GM12878 (cell line): ENCODE data around the gene CFAP61. TPM values are rescaled to one million over a fixed set of nuclear protein-coding genes. Genes with fewer than 3 reads are reported as not detected.

Source experiments
- ATAC-seq: fragments of 200-7000 bp; cut with Tn5 transposase; 3 replicates; pipeline ENCODE4 v1.9.1; 2020; ENCODE audit warnings: mild to moderate bottlenecking, moderate library complexity
- BruUV-seq: library from RNA; stranded (reverse); fragments of 400-500 nt; replicated peaks from 2 replicates; lab custom pipeline; 2021; lab: Mats Ljungman, UMichigan
- CTCF ChIA-PET: fragments of 300-600 bp; sonication (Branson Sonifier 250); formaldehyde crosslinking; extraction: SDS; loops from one replicate; lab custom pipeline; 2021; ENCODE audit warnings: inconsistent platforms; lab: Yijun Ruan, JAX
- POLR2A ChIA-PET: fragments of 350-600 bp; formaldehyde crosslinking; extraction: SDS; loops from one replicate; lab custom pipeline; 2021; ENCODE audit warnings: inconsistent platforms; lab: Charles Lee
- RAD21 ChIA-PET: fragments of 300-600 bp; sonication (Branson Sonifier 250); formaldehyde crosslinking; loops from one replicate; lab custom pipeline; 2023; ENCODE audit warnings: antibody characterized with exemption; ENCODE audit not compliant: unreplicated experiment; lab: Charles Lee
- SMC1A ChIA-PET: fragments of 300-600 bp; sonication (Branson Sonifier 250); formaldehyde crosslinking; loops from one replicate; lab custom pipeline; 2023; ENCODE audit not compliant: unreplicated experiment, uncharacterized antibody; lab: Charles Lee
- DNase-seq: peaks from one replicate; pipeline ENCODE4 v3.0.0-alpha.2; 2011; ENCODE audit warnings: low read depth, low spot score
- FAIRE-seq: peaks from 3 replicates; lab custom pipeline; 2011; peaks lifted over from hg19 to GRCh38; lab: Jason Lieb, UNC
- H2AFZ ChIP-seq: 2 replicates; pipeline ENCODE4 v1.6.0; 2011; ENCODE audit warnings: low read depth, low read length, control low read depth; ENCODE audit not compliant: control insufficient read depth
- H3K27ac ChIP-seq: 2 replicates; pipeline ENCODE4 v1.5.1; 2011; ENCODE audit warnings: control low read depth; ENCODE audit not compliant: control insufficient read depth, insufficient read depth
- H3K27me3 ChIP-seq, 2 experiments: replicated peaks in 1 of 2; 2 replicates each; pipeline versions ENCODE4 v1.6.0 to v1.6.1; 2011; ENCODE audit warnings: low read length in 1 of 2; ENCODE audit not compliant: control insufficient read depth in 2 of 2, insufficient read depth in 2 of 2
- H3K36me3 ChIP-seq, 2 experiments: 2 replicates each; pipeline ENCODE4 v1.5.1; 2011; ENCODE audit warnings: low read length in 1 of 2; ENCODE audit not compliant: control insufficient read depth in 2 of 2, insufficient read depth in 2 of 2
- H3K4me1 ChIP-seq: 2 replicates; pipeline ENCODE4 v1.6.1; 2011; ENCODE audit warnings: mild to moderate bottlenecking, low read length, moderate library complexity, mixed read lengths; ENCODE audit not compliant: control insufficient read depth, insufficient read depth
- H3K4me2 ChIP-seq: 2 replicates; pipeline ENCODE4 v1.6.0; 2011; ENCODE audit warnings: control low read depth; ENCODE audit not compliant: control insufficient read depth, insufficient read depth
- H3K4me3 ChIP-seq: fragments of 200-600 bp; sonication (generic); 2 replicates; pipeline ENCODE4 v1.5.1; 2016
- H3K79me2 ChIP-seq: 2 replicates; pipeline ENCODE4 v1.6.0; 2011; ENCODE audit warnings: low read length; ENCODE audit not compliant: control insufficient read depth, insufficient read depth
- H3K9ac ChIP-seq: 2 replicates; pipeline ENCODE4 v1.8.0; 2011; ENCODE audit warnings: low read length, control low read depth, mixed read lengths; ENCODE audit not compliant: control insufficient read depth, insufficient read depth
- H3K9me3 ChIP-seq: replicated peaks from 3 replicates; pipeline ENCODE4 v1.5.1; 2011; ENCODE audit warnings: mild to moderate bottlenecking, low read length; ENCODE audit not compliant: control insufficient read depth, insufficient read depth
- H4K20me1 ChIP-seq: 2 replicates; pipeline ENCODE4 v1.6.0; 2011; ENCODE audit not compliant: control insufficient read depth, insufficient read depth
- BACH1 ChIP-seq: fragments of 450-650 bp; IDR thresholded peaks from 2 replicates; pipeline ENCODE4 v1.6.1; 2017; ENCODE audit warnings: mild to moderate bottlenecking, borderline replicate concordance
- JUND ChIP-seq: IDR thresholded peaks from 2 replicates; pipeline ENCODE4 v1.6.1; 2012; ENCODE audit warnings: low read depth, mild to moderate bottlenecking, low read length, improper control_type of control experiment, moderate library complexity
- NR2C1 ChIP-seq: fragments of 450-650 bp; IDR thresholded peaks from 2 replicates; pipeline ENCODE4 v1.6.1; 2017; ENCODE audit warnings: antibody characterized with exemption, mild to moderate bottlenecking, moderate library complexity
- NR2F1 ChIP-seq: fragments of 450-650 bp; conservative IDR thresholded peaks from 2 replicates; pipeline ENCODE4 v1.6.1; 2017; ENCODE audit warnings: mild to moderate bottlenecking
- POLR2A ChIP-seq: IDR thresholded peaks from 2 replicates; pipeline ENCODE4 v1.6.1; 2011; ENCODE audit warnings: low read depth, mild to moderate bottlenecking, low read length
- RAD21 ChIP-seq: IDR thresholded peaks from 2 replicates; pipeline ENCODE4 v1.6.1; 2011; ENCODE audit warnings: mild to moderate bottlenecking, low read depth, low read length, moderate library complexity; ENCODE audit not compliant: insufficient read depth
- SIX5 ChIP-seq: IDR thresholded peaks from 2 replicates; pipeline ENCODE4 v1.6.1; 2011; ENCODE audit warnings: mild to moderate bottlenecking, low read depth, low read length, moderate library complexity; ENCODE audit not compliant: severe bottlenecking
- TAF1 ChIP-seq: IDR thresholded peaks from 2 replicates; pipeline ENCODE4 v1.6.1; 2011; ENCODE audit warnings: mild to moderate bottlenecking, low read depth, low read length, borderline replicate concordance
- TARDBP ChIP-seq: IDR thresholded peaks from 2 replicates; pipeline ENCODE4 v1.6.1; 2016; ENCODE audit warnings: borderline replicate concordance
- USF2 ChIP-seq: IDR thresholded peaks from 2 replicates; pipeline ENCODE4 v1.6.1; 2011; ENCODE audit warnings: low read depth, low read length, improper control_type of control experiment, borderline replicate concordance
- ZZZ3 ChIP-seq: IDR thresholded peaks from 2 replicates; pipeline ENCODE4 v1.6.1; 2011; ENCODE audit warnings: low read depth; ENCODE audit not compliant: control insufficient read depth, insufficient read length
- WGBS: methylation state at CpG from one replicate; pipeline ENCODE4 v1.1.6; 2016; ENCODE audit warnings: low lambda C conversion rate; ENCODE audit not compliant: insufficient replicate concordance, insufficient coverage; ENCODE audit errors: missing lambda C conversion rate; 5-methylcytosine and 5-hydroxymethylcytosine counted together
- in situ Hi-C: fragments of 300-500 bp; cut with MboI; formaldehyde crosslinking; loops from 9 replicates; pipeline ENCODE4 v1.14.3; 2018; ENCODE audit warnings: mixed read lengths
- intact Hi-C: fragments of 100-400 bp; cut with micrococcal nuclease; formaldehyde crosslinking; loops from one replicate; pipeline ENCODE4 v1.14.2; 2022; ENCODE audit not compliant: unreplicated experiment
- polyA plus RNA-seq, 11 experiments: library from polyadenylated mRNA; depleted of rRNA in 4 of 11; unstranded in 6 of 11; stranded (reverse) in 5 of 11; fragments of >200 nt; fragmentation: Nextera tagmentation in 4 of 11; fragmentation: Illumina TruSeq in 1 of 11; extraction: Ambion mirVana in 4 of 11; extraction: Trizol in 1 of 11; gene quantifications; 1 replicate in 1 of 11; 2 replicates in 10 of 11; pipeline versions ENCODE4 v1.2.1 to v1.2.3, GENCODE V29; 2011 to 2016; ENCODE audit warnings: inconsistent platforms in 2 of 11, missing spikeins in 2 of 11, low read depth in 1 of 11
- total RNA-seq, 4 experiments: library from RNA; depleted of rRNA in 3 of 4; stranded (reverse); fragments of >200 nt in 3 of 4; fragmentation: Illumina TruSeq in 1 of 4; extraction: Trizol in 1 of 4; gene quantifications; 2 replicates each; pipeline versions ENCODE4 v1.2.1 to v1.2.3, GENCODE V29; 2013 to 2021
- TF ChIP-seq, protein P1 (sequence below): fragments of 450-650 bp; IDR thresholded peaks from 2 replicates; pipeline ENCODE4 v1.6.1; 2017; ENCODE audit warnings: antibody characterized with exemption, mild to moderate bottlenecking, moderate library complexity
- TF ChIP-seq, protein P2 (sequence below): fragments of 450-650 bp; IDR thresholded peaks from 2 replicates; pipeline ENCODE4 v1.6.1; 2017; ENCODE audit warnings: mild to moderate bottlenecking, low read depth, inconsistent platforms; ENCODE audit not compliant: poor library complexity, severe bottlenecking

Gene CFAP61
- total and polyA plus RNA-seq, 10 of the 15 experiments (the other 5 are each of a cell fraction or from before 2014, with no cell fraction given): 0.11 to 0.41 (median 0.24) TPM; not detected in 7

DNA sequence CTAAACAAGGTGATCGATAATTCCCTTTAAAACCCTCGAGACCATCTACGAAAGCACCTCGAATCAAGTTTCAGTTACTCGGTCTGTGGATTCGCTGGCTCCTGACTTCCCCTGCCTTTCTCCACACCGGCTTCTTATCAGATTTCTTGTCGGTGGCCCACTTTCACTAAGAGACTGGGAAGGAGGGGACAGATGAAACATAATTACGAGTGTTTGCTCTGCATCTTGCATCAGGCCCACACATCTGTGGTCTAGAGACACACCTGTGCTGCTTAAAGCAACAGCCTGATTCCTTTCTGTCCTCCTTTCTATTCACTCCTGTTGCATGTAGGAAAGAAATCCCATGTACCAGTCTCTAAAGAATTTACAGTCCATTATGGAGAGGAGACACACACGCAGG, 353.3 kb downstream of the CFAP61 start (continued):
- no peak for TF ChIP-seq SIX5
- no peak for TF ChIP-seq NR2C1
- TF ChIP-seq TARDBP: no peak
- TF ChIP-seq USF2: no peak

GRCh38 chr20:20406306-20406705, 354.0 kb downstream of the CFAP61 start:
- BruUV-seq: no TSS peak
- FAIRE-seq: no peak
- SMC1A ChIA-PET: interaction anchor here (1.4 kb wide), 1 partner anchor 19 kb away, joined by 3 read pairs; no protein-coding TSS in a partner anchor
- Histone ChIP-seq H2AFZ (no peak overlapping the region), H3K4me2 (no peak overlapping the region), H3K4me1 (no peaks in the 10 kb centered on the region), H3K79me2 (no peaks in the 10 kb centered on the region), H3K9ac (no peak overlapping the region), H3K36me3 (no peaks in the 10 kb centered on the region), H3K4me3 (no peak overlapping the region), H4K20me1 (no peaks in the 10 kb centered on the region), H3K27ac (no peak overlapping the region), H3K27me3 (no peaks in the 10 kb centered on the region; a peak in 1 of 4 replicates), H3K9me3 (no peaks in the 10 kb centered on the region)
- CTCF ChIA-PET: interaction anchor here (1.3 kb wide), 1 partner anchor 35 kb away, joined by 3 read pairs; no protein-coding TSS in a partner anchor
- intact Hi-C loops (no loop called here), in situ Hi-C loops (no loop called here)
- no peak for DNase-seq
- POLR2A ChIA-PET: no interaction called here
- WGBS: 97% methylated on average over 2 of the region's 2 CpGs
- TF ChIP-seq RAD21 (no peak), JUND (no peak), ZZZ3 (no peak), NR2F1 (no peak), TAF1 (no peak), POLR2A (no peak), BACH1 (no peak)
- TF ChIP-seq, protein P1, sequence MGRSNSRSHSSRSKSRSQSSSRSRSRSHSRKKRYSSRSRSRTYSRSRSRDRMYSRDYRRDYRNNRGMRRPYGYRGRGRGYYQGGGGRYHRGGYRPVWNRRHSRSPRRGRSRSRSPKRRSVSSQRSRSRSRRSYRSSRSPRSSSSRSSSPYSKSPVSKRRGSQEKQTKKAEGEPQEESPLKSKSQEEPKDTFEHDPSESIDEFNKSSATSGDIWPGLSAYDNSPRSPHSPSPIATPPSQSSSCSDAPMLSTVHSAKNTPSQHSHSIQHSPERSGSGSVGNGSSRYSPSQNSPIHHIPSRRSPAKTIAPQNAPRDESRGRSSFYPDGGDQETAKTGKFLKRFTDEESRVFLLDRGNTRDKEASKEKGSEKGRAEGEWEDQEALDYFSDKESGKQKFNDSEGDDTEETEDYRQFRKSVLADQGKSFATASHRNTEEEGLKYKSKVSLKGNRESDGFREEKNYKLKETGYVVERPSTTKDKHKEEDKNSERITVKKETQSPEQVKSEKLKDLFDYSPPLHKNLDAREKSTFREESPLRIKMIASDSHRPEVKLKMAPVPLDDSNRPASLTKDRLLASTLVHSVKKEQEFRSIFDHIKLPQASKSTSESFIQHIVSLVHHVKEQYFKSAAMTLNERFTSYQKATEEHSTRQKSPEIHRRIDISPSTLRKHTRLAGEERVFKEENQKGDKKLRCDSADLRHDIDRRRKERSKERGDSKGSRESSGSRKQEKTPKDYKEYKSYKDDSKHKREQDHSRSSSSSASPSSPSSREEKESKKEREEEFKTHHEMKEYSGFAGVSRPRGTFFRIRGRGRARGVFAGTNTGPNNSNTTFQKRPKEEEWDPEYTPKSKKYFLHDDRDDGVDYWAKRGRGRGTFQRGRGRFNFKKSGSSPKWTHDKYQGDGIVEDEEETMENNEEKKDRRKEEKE: no peak
- TF ChIP-seq, protein P2, sequence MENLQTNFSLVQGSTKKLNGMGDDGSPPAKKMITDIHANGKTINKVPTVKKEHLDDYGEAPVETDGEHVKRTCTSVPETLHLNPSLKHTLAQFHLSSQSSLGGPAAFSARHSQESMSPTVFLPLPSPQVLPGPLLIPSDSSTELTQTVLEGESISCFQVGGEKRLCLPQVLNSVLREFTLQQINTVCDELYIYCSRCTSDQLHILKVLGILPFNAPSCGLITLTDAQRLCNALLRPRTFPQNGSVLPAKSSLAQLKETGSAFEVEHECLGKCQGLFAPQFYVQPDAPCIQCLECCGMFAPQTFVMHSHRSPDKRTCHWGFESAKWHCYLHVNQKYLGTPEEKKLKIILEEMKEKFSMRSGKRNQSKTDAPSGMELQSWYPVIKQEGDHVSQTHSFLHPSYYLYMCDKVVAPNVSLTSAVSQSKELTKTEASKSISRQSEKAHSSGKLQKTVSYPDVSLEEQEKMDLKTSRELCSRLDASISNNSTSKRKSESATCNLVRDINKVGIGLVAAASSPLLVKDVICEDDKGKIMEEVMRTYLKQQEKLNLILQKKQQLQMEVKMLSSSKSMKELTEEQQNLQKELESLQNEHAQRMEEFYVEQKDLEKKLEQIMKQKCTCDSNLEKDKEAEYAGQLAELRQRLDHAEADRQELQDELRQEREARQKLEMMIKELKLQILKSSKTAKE: no peak
- TF ChIP-seq, all 136 proteins: peak for 0
- ATAC-seq: no peak
- RAD21 ChIA-PET: no interaction called here
